ENCODE results near the gene TRIP11. TPM values are rescaled to one million over a fixed set of nuclear protein-coding genes. Genes with fewer than 3 reads are reported as not detected.

TRIP11 gene
- total and polyA plus RNA-seq, 2 experiments from 2014 or later = 39.2 to 44.7 TPM

GRCh38 chr14:91968280-91968679, 71.6 kb downstream of the TRIP11 start:
- no peak overlapping the region for H3K4me2 ChIP-seq
- TF ChIP-seq EZH2 (IDR thresholded peaks at IDR 0.05; ENCODE audit: borderline replicate concordance) = no peak
- no peak for TF ChIP-seq CTCF (IDR thresholded peaks at IDR 0.05; ENCODE audit: poor library complexity)
- no peaks in the 10 kb centered on the region for H3K79me2 ChIP-seq
- no peaks in the 10 kb centered on the region for H3K9me3 ChIP-seq (ENCODE audit: low read depth)
- H2AFZ ChIP-seq = no peak overlapping the region
- no peaks in the 10 kb centered on the region for H3K9me2 ChIP-seq (replicated peaks; ENCODE audit: insufficient read depth)
- no peaks in the 10 kb centered on the region for H4K20me1 ChIP-seq (ENCODE audit: insufficient read depth, poor library complexity, severe bottlenecking)
- H3K27ac ChIP-seq = no peak overlapping the region
- H3K27me3 ChIP-seq = no peaks in the 10 kb centered on the region
- no peak for DNase-seq (ENCODE audit: low spot score)
- no peak overlapping the region for H3K4me3 ChIP-seq
- 81% methylated on average over 6 of the region's 6 CpGs for WGBS (ENCODE audit: low lambda C conversion rate, missing lambda C conversion rate)
- peaks cover 13% of the 10 kb centered on the region for H3K4me1 ChIP-seq (ENCODE audit: insufficient read depth)
- H3K36me3 ChIP-seq (replicated peaks; ENCODE audit: insufficient read depth, low read depth) = no peaks in the 10 kb centered on the region

GRCh38 chr14:91964724-91965123, 75.1 kb downstream of the TRIP11 start:
- no peak overlapping the region for H3K27ac ChIP-seq
- TF ChIP-seq EZH2phosphoT487 (IDR thresholded peaks at IDR 0.05; ENCODE audit: low read depth, severe bottlenecking, unreplicated experiment) (no peak), CTCF (IDR thresholded peaks at IDR 0.05; ENCODE audit: poor library complexity) (no peak), EZH2 (IDR thresholded peaks at IDR 0.05; ENCODE audit: borderline replicate concordance) (no peak)
- no peaks in the 10 kb centered on the region for H3K9me2 ChIP-seq (replicated peaks; ENCODE audit: insufficient read depth)
- peaks cover 25% of the 10 kb centered on the region for H3K4me1 ChIP-seq (ENCODE audit: insufficient read depth)
- no peak for DNase-seq (ENCODE audit: low spot score)
- H3K4me2 ChIP-seq = no peak overlapping the region
- no peaks in the 10 kb centered on the region for H3K79me2 ChIP-seq
- no peak overlapping the region for H3K4me3 ChIP-seq
- H3K36me3 ChIP-seq (replicated peaks; ENCODE audit: insufficient read depth, low read depth) = no peaks in the 10 kb centered on the region
- no peaks in the 10 kb centered on the region for H3K9me3 ChIP-seq (ENCODE audit: low read depth)
- no peaks in the 10 kb centered on the region for H3K27me3 ChIP-seq
- 78% methylated on average over 4 of the region's 4 CpGs for WGBS (ENCODE audit: low lambda C conversion rate, missing lambda C conversion rate)
- H2AFZ ChIP-seq = no peak overlapping the region
- no peaks in the 10 kb centered on the region for H4K20me1 ChIP-seq (ENCODE audit: insufficient read depth, poor library complexity, severe bottlenecking)

DNA sequence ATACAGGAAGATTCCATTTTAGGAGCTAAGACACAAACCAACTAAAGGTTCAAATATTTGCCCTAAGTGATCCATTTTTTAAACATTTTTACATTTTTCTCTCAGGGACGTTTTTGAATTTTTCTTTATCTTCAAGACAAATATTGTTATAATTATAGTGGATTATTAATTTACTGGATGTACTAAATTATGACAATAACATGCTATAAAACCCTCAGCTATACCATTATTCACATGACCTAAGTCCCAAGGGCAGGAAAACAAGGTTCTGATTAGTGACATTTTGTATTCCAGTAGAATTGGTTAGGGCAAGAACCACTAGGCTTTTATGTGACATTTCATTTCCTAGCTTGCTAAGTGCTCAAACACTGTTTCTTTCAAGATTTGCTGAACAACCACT, 75.8 kb downstream of the TRIP11 start:
- no peak for DNase-seq (ENCODE audit: low spot score)
- H3K79me2 ChIP-seq = no peaks in the 10 kb centered on the region
- no peak overlapping the region for H3K4me2 ChIP-seq
- no peaks in the 10 kb centered on the region for H3K27me3 ChIP-seq
- no peaks in the 10 kb centered on the region for H3K9me2 ChIP-seq (replicated peaks; ENCODE audit: insufficient read depth)
- H3K36me3 ChIP-seq (replicated peaks; ENCODE audit: insufficient read depth, low read depth) = no peaks in the 10 kb centered on the region
- H3K27ac ChIP-seq = peak overlapping the region; percentile 51
- H3K4me1 ChIP-seq (ENCODE audit: insufficient read depth) = peaks cover 25% of the 10 kb centered on the region
- no peaks in the 10 kb centered on the region for H3K9me3 ChIP-seq (ENCODE audit: low read depth)
- H3K4me3 ChIP-seq = no peak overlapping the region
- 67% methylated on average over 1 of the region's 1 CpG for WGBS (ENCODE audit: low lambda C conversion rate, missing lambda C conversion rate)
- TF ChIP-seq EZH2phosphoT487 (IDR thresholded peaks at IDR 0.05; ENCODE audit: low read depth, severe bottlenecking, unreplicated experiment) = no peak
- no peak for TF ChIP-seq CTCF (IDR thresholded peaks at IDR 0.05; ENCODE audit: poor library complexity)
- TF ChIP-seq EZH2 (IDR thresholded peaks at IDR 0.05; ENCODE audit: borderline replicate concordance) = no peak
- no peak overlapping the region for H2AFZ ChIP-seq
- H4K20me1 ChIP-seq (ENCODE audit: insufficient read depth, poor library complexity, severe bottlenecking) = no peaks in the 10 kb centered on the region

DNA sequence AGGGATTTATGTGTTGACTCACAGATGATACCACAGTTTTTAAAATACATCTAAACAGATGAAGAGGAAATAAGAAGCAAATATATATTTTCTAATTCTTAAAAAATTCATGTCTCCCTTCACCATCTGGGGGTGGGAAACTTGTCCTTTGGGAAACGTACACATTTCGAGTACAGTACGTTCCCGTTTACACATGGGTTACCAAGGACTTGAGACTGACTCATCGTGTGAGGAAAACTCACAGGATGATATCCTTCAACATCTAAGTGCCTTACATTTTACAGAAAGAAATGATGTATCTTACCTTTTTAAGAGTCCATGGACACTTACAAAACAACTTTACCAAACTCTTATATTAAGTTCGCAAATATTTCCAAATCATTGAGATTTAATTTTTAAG, 76.4 kb downstream of the TRIP11 start:
- no peaks in the 10 kb centered on the region for H3K36me3 ChIP-seq (replicated peaks; ENCODE audit: insufficient read depth, low read depth)
- no peak overlapping the region for H2AFZ ChIP-seq
- no peak overlapping the region for H3K4me3 ChIP-seq
- no peaks in the 10 kb centered on the region for H3K9me3 ChIP-seq (ENCODE audit: low read depth)
- H3K27me3 ChIP-seq = no peaks in the 10 kb centered on the region
- H3K4me1 ChIP-seq (ENCODE audit: insufficient read depth) = peaks cover 25% of the 10 kb centered on the region
- TF ChIP-seq CTCF (IDR thresholded peaks at IDR 0.05; ENCODE audit: poor library complexity) = no peak
- TF ChIP-seq EZH2phosphoT487 (IDR thresholded peaks at IDR 0.05; ENCODE audit: low read depth, severe bottlenecking, unreplicated experiment) = no peak
- TF ChIP-seq EZH2 (IDR thresholded peaks at IDR 0.05; ENCODE audit: borderline replicate concordance) = no peak
- no peak overlapping the region for H3K4me2 ChIP-seq
- no peak for DNase-seq (ENCODE audit: low spot score)
- H4K20me1 ChIP-seq (ENCODE audit: insufficient read depth, poor library complexity, severe bottlenecking) = no peaks in the 10 kb centered on the region
- H3K27ac ChIP-seq = peak overlapping the region; percentile 51
- H3K79me2 ChIP-seq = no peaks in the 10 kb centered on the region
- 79% methylated on average over 6 of the region's 6 CpGs for WGBS (ENCODE audit: low lambda C conversion rate, missing lambda C conversion rate)
- no peaks in the 10 kb centered on the region for H3K9me2 ChIP-seq (replicated peaks; ENCODE audit: insufficient read depth)

Data from hepatocyte (in vitro differentiated cells).